GM21447 (cell line): Measurements from ENCODE around the gene BICC1.

ENCODE experiments used
- ATAC-seq: cut with Tn5 transposase; IDR thresholded peaks from one replicate; pipeline ENCODE4 v1.9.1; 2021; ENCODE audit not compliant: unreplicated experiment

BICC1 gene

DNA sequence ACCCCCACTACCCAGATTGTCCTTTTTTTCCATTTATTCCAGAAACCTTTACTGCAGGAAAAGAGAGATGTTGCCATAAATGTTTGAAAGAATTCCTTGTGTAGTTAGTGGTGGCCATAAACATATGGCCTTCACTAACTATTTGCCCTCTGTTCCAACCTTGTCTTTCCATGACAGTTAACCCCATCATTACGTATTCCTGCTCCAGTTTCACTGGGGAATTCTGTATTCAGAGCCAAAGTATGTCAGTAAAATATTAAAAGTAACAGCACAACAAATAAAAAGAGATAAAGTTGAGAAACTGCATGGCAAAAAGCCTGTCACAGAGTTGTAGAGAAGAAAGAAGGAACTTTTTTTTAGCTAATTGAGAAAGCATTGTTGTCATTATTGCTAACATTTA is 261.3 kb downstream of the BICC1 start:
- no peak for ATAC-seq

DNA sequence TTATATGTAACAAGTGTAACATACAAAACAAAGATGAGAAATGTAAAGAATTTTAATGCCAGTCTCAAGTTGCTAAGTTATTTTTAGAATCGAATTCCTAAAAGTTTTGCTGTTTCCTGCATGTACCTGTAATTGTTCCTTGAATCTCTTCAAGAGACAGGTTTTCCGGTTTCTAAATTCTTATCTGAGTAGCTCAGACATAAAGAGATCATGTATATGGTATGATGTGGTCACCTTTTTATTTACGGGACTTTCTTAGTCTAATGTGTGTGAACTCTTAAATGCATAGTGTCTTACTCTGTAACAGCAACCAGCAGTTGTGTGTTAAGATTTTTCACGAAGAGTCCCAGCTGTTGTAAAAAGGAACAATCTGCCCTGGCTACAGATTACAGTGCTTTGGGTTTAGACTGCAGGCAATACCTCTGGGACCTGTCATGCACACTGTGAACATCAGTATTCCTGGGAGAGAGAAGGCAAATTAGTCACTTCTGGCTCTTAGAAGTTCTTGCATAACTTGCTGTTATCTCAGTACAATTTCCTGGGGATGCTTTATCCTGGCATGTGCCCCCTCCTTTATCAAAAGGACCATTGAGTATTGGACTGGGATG is 263.4 kb downstream of the BICC1 start:
- ATAC-seq = no peak

DNA sequence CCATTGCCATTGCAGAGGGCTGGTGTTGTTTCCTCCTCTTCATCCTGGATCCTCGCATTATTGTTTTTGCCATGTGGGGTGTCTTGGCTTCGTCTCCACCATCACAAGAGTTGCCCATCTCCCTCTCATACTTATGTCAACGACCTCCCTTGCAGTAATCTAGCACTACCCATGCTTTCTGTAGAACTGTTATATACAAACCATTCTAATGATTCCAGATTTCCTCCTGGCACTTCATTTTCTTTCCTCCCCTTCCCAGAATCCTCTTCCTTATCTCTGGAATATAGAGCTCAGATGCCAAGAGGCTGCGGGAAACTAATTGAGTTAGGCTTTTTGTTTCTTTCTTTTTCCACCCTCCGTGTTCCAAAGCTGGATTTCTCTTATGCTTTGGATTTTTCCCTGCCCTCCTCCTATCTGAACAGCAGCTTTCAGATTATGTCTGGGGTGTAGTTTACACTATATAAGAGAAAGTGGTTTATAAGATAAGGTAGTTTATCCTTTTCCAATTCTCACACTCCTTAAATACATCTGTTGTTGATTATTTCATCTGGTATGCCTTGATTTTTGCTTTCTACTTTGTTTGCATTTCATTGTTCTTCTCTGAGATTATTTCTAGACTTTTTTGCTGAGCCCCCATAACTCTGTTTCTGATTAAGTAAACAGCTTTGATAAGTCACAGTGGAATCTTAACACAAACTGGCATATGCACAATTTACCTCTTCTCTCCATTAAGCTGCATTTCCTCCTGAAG is 264.1 kb downstream of the BICC1 start:
- ATAC-seq = no peak

DNA sequence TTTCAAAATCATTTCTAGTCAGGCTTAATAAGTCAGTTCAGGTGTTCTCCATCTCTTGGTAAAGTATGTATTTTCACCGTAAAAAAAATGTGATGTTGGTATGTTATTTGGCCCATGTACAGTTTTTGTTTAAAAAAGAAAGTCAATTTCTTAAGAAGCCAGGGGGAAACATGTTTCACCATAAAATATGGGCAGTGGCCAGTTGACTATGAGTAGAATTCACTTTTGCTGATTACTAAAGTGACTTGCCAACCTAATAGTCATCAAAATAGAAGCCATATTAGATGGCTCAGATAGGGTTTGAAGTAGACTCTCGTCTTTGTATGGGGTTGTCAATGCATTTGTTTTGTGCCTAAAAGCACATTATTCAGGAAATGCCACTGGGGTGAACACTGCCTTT is 266.3 kb downstream of the BICC1 start:
- ATAC-seq = no peak

DNA sequence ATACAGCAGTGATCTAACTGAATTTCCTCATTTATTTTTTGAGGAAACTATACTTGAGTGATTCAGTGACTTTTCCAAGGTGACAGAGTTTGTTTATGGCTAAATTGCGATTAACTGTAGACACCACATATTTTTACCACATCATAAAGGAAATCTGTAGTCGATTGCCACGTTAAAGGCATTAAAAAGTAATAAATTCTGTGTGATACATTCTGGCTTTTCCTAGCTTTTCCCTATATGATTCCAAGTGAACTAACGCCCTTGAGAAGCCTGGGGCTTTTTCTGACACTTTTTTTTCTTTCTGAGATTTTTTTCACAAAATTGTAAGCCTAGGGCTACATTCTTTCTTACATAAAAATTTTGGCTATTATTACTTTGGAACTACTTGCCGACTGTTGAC is 266.9 kb downstream of the BICC1 start:
- no peak for ATAC-seq

DNA sequence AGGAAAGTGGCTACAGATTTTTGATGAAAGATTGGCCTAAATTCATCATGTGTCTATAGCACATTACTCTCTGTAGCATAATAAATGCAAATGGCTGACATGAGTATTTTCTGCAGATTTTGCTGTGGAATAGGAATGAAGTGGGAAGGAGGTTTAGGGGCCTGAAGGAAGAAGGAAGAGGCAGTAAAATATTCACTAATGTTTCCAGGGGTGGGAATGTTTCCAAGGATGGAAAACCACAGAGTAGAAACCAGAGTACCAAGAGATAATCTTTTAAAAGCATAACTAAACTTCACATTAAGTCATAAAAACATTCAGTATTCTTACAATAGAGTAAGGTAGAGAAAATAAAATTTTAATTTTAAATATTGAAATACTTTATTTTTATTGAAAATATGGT is 267.8 kb downstream of the BICC1 start:
- ATAC-seq = no peak

DNA sequence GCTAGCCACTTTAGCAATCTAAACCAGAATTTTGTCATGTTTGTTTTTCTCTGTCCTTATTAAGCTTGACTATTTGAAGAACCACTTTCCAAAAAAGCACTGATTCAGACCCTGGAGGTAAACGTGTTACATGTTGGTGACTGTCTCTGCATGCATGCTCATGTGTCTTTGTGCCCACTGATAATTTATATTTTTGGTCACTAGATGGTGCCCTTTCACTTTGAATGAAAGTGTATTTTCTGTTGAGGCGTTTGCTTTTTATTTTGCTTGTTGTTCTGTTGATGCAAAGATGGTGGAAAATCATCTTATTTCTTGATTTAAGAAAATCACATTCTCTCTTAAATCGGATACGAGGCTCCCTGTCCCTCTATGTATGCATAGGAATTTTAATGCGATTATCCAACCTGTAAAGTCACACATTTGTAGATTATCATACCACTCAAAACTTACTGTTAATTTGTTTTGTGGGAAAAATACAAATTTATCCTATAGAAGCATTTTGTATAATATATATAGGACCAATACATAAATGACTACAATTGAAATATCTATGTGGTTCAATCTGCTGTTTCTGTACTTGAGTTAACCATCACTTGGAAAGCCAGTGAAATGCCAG is 269.3 kb downstream of the BICC1 start:
- no peak for ATAC-seq

DNA sequence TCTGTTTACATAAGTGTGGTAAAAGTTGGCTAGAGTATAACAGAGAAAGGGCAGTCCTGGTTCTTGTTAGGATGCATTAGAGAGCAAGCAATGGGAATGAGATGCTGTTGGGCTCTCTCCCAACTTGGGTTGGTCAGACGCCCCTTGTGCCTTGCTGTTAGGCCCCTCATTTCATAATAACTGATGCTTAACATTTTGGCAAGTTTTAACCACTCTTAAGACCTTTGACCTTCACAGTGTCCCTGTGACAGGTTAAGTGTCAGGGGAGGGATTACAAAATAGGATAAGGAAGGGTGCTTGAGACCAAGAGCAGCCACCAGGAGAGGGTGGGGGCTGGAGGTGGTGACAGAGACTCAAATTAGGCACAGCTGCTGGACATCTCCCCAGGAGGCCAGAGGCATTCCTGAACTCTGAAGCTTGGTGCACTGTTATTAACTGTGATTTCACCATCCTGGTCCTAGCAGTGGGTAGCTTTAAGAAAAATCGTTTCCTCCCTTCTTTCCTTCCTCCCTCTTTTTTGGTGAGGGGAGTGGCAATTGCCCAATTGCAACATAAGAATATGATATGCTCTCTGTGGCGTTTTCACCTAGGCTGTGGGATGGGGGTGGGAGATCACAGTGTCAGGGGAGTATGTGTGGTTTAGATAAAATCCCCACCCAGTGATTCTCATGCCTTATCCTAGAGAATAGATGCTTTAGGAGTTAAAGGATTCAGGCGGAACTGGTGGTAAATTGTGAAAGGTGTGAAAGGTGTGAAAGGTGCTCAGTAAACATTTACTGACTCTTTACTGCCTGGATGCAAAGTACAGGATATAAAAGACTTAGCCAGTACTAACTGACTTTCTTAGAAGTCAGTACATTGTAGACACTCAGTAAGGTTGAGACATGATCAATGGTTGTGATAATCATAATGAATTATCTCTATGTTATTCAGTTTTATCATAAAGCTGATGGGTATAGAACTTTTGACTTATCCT is 270.5 kb downstream of the BICC1 start:
- no peak for ATAC-seq

DNA sequence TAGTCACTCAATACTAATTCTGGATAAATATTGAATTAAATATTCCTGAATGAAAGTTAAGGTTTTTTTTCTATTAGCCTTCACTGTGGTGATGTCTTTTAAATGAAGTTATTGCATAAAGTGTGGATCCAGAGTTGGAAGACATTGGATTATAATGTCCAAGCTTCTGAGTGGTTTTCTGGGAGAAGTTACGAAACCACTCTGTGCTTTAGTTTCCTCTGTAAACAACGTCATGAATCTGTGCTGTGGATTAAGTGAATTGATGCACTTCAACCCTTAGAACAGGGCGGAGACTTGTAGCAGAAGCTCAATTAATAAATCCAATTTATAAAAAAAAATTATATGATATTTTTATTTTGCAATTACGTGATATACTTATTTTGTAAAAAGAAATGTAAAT is 271.7 kb downstream of the BICC1 start:
- no peak for ATAC-seq

DNA sequence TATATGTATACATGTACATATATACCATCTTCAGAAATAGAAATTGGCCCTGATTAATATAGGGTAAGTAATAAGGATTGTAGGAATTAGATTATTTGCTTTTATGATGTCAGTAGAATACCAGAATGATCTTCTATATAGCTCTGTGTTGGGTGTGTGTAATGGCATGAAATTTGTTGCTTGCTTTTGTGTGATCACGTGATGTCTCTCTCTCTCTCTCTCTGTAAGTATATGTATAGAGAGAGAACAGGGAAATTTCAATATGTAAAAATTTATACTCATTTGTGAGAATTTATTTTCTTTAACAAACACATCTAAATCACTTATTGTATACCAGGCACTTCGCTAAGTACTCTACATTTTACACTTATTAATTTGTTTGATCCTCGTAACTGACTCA is 272.7 kb downstream of the BICC1 start:
- no peak for ATAC-seq

DNA sequence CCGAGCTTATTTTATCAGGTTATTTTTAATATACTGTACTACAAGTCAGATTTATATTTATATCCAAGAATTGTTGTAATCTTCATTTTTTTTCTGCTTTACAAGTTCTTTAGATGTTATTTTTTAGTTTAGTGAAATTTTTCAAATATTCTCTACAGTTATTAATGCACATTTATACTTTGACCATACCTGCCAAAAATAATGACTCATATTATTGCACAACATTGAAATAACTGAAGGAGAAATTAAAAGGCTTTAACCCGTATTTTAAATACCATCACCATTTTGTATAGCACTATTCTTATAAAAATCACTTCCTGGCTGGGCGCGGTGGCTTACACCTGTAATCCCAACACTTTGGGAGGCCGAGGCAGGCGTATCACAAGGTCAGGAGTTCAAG is 278.5 kb downstream of the BICC1 start:
- ATAC-seq = no peak

DNA sequence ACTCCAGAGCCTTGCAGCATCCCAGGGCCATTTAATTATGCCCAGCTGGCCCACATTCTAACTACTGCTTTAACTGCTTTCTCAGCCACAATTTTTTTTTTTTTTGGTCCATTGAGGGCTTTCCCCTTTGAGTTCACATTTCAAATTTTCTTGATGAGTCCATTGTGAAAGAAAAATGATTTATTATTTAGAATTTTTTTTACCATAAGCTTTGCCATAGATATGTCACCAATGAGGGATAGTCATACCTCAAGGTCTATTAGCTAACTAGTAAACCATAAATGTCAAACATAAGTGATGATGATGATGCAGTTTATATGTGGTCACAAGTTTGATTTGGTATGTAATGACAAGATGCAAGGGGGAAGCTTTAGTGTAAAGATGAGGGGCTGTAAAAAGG is 282.9 kb downstream of the BICC1 start:
- no peak for ATAC-seq

DNA sequence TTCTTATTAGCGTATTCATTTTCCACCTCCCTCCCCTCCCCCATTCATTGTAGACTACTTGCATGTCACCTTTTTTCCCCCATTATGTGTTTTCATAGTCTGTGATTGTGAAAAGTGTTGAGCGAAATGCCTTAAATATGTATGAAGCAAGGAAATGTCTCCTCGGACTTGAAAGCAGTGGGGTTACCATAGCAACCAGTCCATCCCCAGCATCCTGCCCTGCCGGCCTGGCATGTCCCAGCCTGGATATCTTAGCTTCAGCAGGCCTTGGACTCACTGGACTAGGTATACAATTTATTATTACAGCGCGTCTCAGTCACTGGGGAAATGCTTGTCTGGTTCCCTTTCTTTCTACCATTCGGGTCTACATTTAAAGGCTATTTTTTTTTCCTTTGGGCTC is 283.6 kb downstream of the BICC1 start:
- no peak for ATAC-seq

DNA sequence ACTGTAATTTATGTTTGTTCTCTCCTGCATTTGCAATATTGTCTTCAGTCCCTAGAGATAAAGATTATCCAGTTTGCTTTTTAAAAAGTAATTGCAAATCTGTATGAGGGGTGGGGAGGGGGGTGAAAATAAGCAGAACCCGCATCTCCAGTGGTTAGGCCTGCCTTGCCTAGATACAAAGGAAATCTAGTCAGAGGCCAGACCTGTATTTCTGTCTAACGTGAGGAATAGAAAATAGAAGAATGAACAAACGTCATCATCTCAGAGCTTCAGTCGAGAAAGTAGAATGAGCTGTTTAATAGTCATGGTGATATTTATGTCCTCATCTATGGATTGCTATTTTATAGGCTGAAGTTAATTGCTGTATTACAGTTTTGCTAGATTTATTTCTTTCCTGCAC is 284.2 kb downstream of the BICC1 start:
- ATAC-seq = no peak

DNA sequence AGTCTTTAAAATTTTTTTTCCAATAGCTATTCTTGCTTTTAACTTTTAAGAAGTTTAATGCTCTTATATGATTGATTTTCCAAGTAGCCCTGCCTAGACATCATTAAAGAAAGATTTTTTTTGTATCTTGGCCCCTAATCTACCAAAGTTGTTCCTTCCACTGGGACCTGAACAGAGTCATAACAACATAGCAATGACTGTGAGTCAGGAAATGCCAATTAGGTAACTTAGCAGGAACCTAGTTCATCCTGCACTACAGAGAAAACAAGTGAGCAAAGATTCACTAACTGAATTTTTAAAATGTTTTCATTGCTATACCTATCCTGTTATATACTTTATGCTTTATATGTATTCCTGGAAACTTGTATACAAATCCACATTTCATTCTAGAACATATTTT is 284.7 kb downstream of the BICC1 start:
- ATAC-seq = no peak

DNA sequence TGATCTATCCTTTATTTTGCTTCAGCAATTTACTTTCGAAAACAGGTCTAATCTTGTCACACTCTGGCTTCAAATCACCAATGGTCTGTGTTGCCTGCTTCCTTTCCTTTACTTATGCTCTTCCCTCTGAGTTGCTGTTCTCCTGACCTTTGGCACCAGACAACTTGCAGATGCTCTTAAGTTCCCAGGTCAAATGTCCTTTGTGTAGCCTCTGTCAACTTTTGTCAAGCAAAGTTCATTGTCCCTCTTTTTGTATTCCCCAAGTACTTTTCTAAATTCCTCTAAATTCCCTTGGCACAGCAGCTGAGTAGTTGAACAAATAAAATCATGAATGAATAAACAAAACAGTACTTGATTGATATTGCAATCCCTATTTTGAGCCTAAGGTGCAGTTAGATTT is 289.4 kb downstream of the BICC1 start:
- ATAC-seq = no peak

DNA sequence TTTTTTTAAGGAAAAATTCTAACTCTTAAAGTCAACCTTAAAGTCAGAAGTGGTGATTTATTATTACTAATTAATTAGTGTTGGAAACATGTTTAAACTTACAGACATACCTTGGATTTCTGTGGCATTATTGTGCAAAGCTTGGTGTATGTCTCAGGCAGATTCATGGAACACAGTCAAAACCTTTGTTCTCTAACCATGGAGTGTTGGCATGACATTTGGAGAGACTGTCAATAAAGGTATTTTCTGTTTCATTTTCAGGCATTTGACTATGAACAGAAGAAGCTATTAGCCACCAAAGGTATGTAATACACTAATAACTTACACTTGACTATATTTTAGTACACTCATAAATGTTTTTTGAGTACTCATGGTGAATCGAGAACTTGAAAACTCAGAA is 293.7 kb downstream of the BICC1 start:
- ATAC-seq = no peak

DNA sequence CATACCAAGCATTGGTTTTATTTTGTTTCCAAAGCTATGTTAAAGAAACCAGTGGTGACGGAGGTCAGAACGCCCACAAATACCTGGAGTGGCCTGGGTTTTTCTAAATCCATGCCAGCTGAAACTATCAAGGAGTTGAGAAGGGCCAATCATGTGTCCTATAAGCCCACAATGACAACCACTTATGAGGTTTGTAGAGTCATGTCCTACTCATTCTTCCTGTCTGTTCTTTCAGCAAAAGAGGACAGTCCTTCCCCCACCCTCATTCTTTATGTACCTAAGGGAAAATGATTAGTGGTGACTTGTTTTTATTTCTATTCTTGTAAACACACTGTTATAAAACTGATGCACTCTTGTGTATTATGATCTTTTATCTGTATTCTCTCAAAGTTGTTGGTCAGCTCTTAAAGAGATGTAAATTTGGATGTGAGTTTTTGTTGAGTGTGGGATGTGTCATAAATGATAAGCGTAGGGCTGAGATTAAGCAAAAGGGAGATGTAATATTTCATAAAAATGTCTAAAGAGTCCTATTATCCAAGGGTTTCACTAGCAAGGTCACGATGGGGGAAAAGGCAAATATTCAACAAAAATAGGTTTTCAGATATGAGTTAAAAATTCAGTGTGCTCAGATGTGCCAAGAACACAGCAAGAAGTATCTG is 294.4 kb downstream of the BICC1 start:
- ATAC-seq = no peak

DNA sequence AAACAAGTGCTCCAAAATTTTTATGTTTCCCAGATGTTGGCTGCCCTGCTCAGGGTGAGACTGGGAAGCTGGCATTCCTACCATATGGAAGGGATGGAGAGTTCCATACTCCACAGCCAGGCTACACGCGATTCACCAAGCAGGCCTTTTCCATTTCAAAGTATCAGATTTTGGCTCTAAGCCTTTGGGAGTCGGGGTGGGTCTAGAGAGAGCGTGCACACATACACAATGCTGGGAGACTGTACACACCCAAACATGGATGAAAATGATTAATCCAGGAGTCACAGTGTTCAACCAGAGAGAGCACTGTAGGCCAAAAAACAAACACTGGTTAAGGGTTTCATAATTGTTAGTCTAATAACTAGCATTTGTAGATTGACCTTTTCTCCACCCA is 295.0 kb downstream of the BICC1 start:
- no peak for ATAC-seq

DNA sequence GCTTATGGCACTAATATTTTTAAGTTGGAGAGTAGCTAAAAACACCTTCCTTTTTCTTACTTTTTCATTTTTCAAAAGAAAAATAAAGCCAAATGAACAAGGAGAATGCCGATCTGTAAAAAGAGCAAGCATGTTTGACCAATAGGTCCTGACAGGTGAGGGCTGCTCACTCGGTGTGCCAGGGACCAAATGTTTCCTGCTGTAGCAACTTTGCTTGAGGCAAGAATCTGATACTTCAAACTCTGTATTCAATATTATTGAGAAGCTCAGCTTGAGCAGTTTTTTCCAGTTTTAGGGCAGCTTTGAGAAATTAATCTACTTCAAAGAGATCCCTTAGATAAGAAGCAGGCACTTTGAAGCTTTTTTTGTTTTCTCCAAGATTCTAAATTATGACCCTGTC is 298.1 kb downstream of the BICC1 start:
- ATAC-seq = no peak

DNA sequence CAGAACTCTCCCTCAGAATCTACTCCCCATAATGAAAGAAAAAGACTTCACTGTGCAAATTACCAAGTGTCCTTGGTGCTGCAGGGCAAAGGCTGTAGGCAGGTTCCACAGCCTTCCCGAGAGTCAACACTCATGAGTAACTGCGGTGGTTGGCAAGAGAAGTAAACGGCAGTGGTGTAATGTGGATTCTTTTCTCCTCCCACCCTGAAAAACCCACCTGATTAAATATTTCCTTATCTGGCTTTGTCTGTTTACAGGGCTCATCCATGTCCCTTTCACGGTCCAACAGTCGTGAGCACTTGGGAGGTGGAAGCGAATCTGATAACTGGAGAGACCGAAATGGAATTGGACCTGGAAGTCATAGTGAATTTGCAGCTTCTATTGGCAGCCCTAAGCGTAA is 300.9 kb downstream of the BICC1 start:
- no peak for ATAC-seq
